OCI-LY7 (cell line): ENCODE data around the gene ZFX.

ENCODE experiments used
- CTCF ChIP-seq: fragments of 200-600 bp; sonication (generic); conservative IDR thresholded peaks from 2 replicates; pipeline ENCODE4 v1.5.1; 2014; ENCODE audit warnings: mild to moderate bottlenecking, antibody characterized with exemption, low read length, moderate library complexity, mixed read lengths
- EZH2phosphoT487 ChIP-seq: fragments of 200-600 bp; sonication (generic); IDR thresholded peaks from 2 replicates; pipeline ENCODE4 v1.6.1; 2018; ENCODE audit warnings: low read depth, borderline replicate concordance, mild to moderate bottlenecking, mixed run types, antibody characterized with exemption, low read length, moderate library complexity, mixed read lengths

GRCh38 chrX:24226176-24226575 lies 76.6 kb downstream of the ZFX start:
- TF ChIP-seq CTCF = no peak
- TF ChIP-seq EZH2phosphoT487 = no peak
